GM11168 (cell line): Measurements from ENCODE around the gene SYT15.
"Not testable (repeated sequence)": the region's sequence is repeated elsewhere in the genome, so short reads cannot be mapped to it uniquely, and the experiment has no call there.

Experiments used
- in situ Hi-C: fragments of 300-500 bp; cut with MboI; formaldehyde crosslinking; loops from one replicate; pipeline ENCODE4 v1.12.0; 2022; ENCODE audit warnings: low sequenced_read_pairs; ENCODE audit not compliant: unreplicated experiment

The SYT15 gene

DNA sequence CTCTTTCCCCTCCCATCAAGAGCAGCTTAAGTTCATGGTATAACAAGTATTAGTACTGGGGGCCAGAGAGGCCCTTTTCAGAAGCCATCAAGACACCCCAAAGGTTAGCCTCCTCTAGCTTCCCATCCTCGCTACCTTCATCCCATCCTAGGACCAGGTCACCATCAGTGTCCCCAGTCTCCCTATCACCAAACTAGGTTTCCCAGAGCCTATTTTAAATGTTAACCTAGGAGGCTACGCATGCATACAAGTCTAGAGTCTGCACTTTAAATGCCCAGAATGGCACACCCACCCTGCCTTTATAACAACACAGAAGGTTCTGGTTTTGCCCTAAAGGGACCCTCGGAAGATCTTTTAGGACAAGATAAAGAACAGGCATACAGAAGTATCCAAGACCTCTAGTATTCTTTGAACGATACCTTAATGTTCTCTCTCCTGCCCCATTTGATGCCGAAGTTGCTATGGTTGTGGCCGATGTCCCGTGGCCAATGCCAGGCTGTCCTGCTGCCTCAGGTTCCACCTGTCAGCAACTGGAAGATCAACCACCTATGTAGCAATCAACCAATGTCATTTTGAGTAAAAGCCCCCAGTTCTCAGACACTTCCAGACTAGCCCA, 24.7 kb upstream of the SYT15 start:
- in situ Hi-C loops, result loop anchor here (25.0 kb wide), 1 partner anchor 242 kb away; no protein-coding TSS in a partner anchor

DNA sequence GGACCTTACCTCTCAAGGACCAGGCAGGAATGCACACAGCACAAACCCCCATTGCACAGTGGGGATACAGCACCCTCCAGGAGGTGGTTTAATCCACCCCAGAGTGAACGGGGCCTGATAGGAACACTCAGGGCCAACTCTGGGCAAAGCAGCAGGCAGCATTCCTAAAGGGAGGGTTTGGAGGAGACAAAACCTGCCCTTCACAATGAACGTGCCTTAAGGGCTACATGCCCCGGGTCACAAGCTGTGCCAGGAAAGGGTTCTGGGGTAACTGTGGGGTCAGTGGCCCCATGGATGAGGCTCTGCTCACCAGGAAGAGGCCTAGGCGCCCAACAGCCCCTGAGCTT, 23.6 kb upstream of the SYT15 start:
- in situ Hi-C loops, result loop anchor here (25.0 kb wide), 1 partner anchor 243 kb away; no protein-coding TSS in a partner anchor

DNA sequence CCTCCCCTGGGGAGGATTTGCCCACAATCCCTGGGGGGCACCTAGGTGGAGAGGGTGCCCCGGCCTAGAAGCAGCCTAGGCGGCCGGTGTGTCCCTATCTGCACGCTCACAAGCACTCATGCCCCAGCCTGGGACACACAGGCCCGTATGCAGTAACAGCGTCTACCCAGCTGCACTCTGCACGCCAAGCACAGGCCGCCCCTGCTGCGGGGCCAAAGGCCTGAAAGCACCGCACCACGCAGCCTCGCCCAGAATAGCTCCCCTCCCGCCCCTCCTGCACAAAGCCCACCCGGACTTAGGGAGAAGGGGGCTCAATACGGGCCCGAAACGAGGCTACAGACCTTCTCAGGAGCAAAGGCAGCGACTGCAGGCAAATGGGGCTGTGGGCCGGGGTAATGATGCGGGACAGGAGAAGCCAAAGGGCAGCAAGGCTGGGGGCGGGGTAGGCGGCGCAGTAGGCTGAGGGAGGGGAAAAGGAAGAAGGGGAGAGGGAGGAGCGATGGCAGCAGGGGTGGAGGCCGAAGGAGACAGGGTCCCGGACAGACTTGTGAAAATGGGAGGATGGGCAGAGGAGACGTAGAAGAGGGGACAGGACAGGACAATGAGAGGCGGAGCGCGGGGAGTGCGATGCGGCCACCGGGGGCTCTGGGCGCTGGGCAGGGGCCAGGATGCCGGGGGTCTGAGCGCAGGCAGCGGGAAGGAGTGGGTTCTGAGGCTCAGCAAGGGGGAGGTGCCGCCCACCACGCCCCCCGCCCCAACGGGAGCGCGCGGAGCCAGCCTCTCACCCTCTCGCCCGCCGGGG, 23.0 kb upstream of the SYT15 start:
- in situ Hi-C loops, result loop anchor here (25.0 kb wide), 1 partner anchor 244 kb away; no protein-coding TSS in a partner anchor

DNA sequence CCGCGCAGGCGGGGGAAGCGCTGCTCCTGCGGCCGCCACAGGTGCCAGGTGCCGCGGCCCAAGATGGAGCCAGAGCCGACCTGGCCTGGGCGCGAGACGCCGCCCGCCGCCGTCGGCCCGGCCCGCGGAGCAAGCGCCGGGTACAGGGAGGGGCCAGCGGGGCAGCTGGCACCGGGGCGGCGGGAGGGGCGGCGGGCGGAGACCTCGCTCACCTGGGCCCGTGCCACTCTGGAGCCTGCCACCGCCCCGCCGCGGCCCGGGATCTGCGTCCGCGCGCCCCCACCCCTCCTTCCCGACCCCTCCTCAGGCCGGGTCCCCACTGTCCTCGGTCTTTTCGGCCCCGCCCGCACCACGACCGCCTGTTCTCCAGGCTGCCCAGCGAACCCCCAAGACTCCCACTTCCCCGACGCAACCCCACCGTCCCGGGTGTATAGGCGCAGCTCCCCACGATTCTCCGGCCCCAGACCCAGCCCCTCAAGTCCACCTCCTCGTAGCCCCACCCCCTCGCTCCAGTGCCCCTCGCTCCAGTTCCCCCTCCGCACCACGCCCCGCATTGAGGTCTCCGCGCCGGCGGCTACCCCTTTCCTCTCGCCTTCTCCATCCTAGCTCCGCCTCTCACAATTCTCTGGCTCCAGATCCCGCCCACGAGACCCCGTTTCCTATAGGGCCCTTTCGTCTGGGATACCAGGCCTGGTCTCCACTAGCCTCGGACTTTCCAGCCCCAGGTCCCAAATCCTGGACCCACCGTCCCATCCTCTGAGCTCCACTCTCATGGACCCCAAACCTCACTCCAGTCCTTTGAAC, 22.2 kb upstream of the SYT15 start, which contains the start of gene GPRIN2:
TSS of gene GPRIN2 (minus strand) at position 144 of the 804 bp plus-strand sequence. CDS start 5,922 bp downstream, outside the sequence.
- in situ Hi-C loops, result loop anchor here (25.0 kb wide), 1 partner anchor 244 kb away; no protein-coding TSS in a partner anchor

DNA sequence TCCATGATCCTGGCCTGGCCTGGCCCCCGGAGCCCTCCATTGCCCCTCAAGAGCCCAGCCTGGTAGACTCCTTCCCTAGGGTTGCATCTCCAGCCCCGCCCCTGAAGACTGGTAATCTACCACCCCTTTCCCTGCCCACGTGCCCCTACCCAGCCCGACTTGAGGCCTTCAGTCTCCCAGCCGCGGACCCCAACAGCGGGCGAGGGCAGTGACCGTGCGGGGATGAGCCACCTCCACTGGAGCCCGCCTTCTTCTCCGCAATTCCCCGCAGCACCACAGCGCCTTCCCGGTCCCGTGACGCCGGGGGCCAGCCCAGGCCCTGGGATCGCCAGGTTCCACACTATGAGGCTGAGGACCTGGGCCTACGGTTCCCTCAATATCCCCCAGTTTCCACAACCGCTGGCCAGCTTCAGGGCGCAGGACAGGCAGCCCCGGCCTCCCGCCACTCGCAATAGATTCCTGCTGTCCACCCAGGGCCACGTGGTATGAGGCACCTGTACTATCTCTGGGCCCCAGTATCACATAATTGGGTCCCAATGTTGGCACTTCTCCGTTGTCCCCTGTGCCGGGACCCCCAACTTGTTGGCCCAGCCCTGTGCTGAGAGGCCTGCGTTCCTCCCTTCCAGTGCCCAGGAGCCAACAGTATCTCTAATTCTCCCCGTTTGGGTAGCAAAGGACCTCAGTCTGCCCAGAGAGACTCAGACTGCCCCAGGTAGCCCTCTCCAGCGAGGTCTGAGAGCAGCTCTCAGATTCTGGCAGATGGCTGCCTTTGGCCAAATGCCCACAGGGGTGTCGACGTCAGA, 21.4 kb upstream of the SYT15 start:
- in situ Hi-C loops, result loop anchor here (25.0 kb wide), 1 partner anchor 245 kb away; no protein-coding TSS in a partner anchor

DNA sequence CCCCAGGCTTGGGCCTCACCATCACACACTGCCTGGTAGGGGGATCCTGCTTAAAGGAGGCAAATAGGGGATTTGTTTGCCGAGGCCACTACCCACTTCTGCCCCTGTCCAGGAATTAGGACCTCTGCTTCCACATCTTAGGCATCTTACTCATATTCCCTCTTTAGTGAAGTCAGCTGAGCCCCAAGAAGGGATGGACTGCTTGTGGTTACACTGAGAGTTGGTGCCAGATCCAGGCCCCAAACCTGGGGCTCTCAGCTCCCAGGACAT, 20.9 kb upstream of the SYT15 start:
- in situ Hi-C loops, result loop anchor here (25.0 kb wide), 1 partner anchor 246 kb away; no protein-coding TSS in a partner anchor

DNA sequence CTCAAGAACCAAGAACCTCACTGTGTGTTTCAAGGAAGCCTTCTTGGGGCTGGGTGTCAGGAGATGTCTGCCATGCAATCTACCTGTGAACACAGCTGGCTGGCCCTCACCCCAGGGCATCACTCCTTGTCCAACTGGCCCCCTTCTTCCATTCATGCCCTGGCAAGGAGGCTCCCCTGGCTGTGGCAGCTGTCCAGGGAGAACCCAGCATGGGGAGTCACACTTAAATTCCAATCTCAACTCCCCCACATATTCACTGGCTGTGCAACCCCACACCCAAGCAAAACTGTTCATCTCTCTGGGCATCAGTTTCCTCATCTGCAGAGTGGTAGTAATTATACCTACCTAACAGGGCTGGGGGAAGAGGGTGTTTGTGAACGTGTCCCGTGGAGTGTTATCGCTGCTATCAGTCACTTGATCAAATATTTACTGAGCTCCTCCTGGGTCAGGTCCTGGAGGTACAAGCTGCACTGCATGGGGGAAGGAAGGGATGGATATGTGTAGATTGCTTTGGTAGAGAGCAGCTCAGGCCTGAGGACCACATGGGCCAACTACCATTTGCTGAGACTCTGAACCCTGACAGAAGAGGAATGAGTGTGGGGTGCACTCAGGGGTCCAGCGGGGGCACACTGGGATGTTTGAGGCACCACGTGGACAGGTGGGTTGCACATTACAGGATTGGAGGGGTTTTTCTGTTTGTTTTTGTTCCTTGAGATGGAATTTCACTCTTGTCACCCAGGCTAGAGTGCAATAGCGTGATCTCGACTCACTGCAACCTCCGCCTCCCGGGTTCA, 20.3 kb upstream of the SYT15 start:
- in situ Hi-C loops, result loop anchor here (25.0 kb wide), 1 partner anchor 246 kb away; no protein-coding TSS in a partner anchor

DNA sequence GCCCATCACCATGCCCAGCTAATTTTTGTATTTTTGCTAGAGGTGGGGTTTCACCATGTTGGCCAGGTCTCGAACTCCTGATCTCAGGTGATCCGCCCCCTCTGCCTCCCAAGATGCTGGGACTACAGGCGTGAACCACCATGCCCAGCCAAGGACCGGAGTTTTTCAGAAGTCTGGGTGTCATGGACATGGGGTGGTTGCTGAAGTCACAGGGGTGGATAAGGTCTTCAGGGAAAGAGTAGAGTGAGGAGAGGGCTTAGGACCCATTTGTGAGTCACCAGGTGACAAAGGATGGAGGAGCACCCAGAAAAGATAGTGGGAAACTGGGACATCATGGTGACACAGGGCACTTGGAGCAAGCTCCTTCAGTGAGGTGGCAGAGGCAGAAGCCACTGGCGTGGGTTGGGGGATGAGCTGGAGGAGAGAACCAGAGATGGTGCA, 19.7 kb upstream of the SYT15 start:
- in situ Hi-C loops, result loop anchor here (25.0 kb wide), 1 partner anchor 247 kb away; no protein-coding TSS in a partner anchor

DNA sequence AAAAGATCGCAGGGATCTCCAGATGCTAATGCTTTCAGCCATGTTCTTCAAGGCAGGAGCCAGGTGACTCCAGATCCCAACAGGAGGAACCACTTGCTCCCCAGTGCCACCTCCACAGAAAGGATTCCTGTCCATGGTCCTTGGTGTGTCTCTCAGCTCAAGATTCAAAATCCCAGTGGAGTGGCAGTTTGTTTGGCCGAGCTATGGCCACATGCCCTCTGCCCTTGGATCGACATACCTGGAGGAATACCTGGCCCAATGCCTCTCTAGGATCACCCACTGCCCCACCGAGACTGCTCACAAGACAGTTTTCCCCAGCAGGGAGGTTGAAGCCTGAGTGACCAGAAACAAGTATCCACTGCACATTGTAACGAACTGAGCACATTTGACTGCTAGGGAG, 18.5 kb upstream of the SYT15 start:
- in situ Hi-C loops, result loop anchor here (10.0 to 25.0 kb wide), 2 partner anchors 248 to 1214 kb away; no protein-coding TSS in a partner anchor

DNA sequence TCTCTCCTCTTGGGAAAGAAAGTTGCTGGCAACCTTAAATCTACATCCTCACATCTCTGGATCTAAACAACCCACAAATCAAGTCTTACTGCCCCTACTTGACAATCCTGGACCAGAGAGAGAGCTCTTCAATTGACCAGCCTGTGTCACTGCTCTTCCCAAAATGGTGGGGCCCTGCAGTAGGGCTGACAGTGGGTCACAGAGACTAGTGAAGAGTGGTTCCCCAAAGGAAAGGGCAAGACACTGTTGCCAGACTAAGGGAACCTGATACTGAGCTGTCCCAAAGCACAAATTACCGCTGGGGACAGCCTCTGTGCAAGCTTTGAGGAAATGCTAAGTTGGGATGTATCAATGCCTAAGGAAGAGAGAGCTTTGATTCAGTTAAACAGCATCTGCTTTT, 18.0 kb upstream of the SYT15 start:
- in situ Hi-C loops, result loop anchor here (10.0 to 25.0 kb wide), 2 partner anchors 249 to 1214 kb away; no protein-coding TSS in a partner anchor

DNA sequence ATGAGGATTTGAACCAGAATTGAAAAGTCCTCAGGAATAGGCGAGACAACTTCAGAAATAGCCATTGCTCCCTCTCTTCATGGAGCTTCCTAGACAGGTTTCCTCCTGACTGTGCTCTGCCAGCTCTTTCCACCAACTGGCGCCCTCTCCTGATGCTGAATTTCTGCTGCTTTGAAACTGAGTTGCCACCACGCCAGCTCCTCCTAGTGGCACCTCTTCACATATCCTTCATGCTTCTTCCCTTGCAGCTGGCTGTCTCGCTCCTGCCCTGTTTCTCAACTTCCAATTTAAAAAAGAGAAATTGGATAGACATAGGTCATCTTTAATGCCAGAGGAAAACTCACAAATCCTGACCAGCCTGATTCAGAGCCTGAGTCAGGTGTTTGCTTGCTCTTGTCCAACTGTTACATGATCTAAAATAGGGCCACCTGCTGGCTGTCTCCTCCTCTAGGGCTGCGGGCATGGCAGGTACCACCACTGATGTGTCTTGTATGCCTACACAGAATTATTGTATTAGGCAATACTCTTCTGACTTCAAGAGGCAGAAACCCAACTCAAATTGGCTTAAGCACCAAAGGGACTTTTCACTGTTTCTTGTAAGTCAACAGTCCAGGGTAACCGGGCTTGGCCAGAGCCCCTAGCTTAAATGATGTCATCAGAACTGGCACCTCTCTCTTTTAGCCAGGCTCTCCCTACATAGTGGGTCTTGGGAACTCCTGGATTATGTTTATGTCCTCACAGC, 13.2 kb upstream of the SYT15 start:
- in situ Hi-C loops, result loop anchor here (10.0 to 25.0 kb wide), 2 partner anchors 253 to 1209 kb away; no protein-coding TSS in a partner anchor

DNA sequence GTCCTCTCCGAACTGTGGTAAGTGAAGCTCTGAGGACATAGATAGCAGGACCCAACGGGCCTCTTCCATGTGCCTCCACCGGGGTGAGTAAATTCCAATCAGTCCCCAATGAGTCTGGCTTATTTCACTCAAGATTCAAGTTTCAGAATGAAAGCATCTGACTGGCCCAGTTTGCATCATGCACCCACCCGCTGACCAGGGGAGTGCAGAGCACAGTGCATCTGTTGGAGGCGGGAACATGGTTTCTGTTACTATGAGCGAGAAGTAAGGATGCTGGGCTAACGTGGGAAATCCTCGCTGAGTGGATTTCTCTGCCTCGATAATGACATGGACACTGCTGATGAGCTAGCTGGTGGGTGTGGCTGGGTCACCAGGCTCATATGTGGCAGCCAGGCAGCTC, 11.8 kb upstream of the SYT15 start:
- in situ Hi-C loops, result loop anchor here (10.0 to 25.0 kb wide), 2 partner anchors 255 to 1208 kb away; no protein-coding TSS in a partner anchor

DNA sequence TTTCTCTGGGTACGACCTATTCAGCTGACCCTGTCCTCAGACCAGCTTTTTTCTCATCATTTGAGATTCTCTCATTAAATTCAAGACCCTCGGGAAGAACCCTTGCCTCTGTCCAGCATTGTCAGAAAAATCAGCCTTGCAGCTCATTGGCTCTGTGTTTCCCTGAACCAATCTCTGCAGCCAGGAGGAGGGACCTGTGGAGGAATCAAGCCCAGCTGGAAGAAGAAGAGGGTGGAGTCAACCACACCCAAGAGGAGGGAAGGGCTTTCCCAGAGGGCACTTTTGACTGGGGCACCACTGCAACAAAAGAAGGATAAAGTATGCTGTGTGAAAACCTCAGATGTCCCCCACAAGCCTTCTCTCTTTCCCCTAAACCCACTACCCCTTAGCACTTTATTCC, 8.3 kb upstream of the SYT15 start:
- in situ Hi-C loops, result loop anchor here (25.0 kb wide), 1 partner anchor 258 kb away; no protein-coding TSS in a partner anchor

DNA sequence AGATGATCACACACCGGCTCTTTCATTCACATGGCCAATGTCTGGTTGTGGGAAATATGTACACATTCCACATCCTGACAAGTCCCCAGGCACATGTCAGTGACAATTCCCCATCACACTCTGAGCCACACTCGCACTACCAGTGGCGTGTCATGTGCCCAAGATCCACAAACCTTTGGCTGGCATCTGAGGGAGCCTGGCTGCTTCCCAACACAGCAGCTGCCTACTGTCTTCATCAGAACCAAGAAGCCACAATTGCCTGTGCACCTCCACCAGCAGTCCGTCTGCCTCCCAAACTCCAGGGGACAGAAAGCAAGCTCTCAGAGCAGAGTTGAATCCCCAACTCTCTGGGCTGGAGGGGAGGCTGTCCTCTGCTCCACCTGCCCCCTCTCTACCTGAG, 6.2 kb upstream of the SYT15 start:
- in situ Hi-C loops, result loop anchor here (25.0 kb wide), 1 partner anchor 260 kb away; no protein-coding TSS in a partner anchor

DNA sequence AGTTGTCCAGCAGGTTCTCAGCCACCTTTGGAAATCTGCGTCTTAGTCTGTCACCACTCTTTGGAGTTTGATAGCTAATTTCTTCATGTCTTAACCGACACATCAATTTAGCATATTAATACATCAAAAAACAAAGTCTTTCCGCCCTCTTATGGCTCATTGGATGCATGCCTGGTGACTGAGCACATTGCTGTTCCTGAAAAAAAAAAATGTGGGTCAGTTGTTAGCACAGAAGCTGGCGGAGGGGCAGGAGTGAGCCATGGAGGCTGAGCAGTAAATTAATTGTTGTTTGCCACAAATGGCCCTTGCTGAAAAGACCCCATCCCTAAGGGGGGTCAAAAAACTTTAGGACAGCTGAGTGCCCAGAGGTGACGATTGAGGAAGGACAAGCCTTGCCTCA, 5.6 kb upstream of the SYT15 start:
- in situ Hi-C loops, result loop anchor here (25.0 kb wide), 1 partner anchor 261 kb away; no protein-coding TSS in a partner anchor

DNA sequence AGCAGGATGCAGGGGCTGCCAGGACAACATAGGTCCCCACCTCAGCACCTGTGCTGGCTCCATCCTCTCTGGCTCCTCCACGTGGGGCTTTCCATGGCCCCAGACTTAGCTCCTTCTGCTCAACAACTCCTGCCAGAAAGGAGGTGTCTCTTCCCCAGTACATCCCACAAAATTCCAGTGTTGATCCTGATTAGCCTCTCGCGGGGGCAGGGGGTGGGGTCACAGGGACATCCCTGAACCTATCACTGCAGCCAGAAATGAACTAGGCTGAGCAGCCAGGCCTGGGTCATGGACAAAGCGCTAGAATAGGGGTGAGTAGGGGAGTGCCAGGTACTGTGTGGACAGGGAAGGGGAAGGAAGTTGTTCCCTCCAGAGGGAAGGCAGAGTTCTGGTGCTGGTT, 5.0 kb upstream of the SYT15 start:
- in situ Hi-C loops, result loop anchor here (25.0 kb wide), 1 partner anchor 262 kb away; no protein-coding TSS in a partner anchor

DNA sequence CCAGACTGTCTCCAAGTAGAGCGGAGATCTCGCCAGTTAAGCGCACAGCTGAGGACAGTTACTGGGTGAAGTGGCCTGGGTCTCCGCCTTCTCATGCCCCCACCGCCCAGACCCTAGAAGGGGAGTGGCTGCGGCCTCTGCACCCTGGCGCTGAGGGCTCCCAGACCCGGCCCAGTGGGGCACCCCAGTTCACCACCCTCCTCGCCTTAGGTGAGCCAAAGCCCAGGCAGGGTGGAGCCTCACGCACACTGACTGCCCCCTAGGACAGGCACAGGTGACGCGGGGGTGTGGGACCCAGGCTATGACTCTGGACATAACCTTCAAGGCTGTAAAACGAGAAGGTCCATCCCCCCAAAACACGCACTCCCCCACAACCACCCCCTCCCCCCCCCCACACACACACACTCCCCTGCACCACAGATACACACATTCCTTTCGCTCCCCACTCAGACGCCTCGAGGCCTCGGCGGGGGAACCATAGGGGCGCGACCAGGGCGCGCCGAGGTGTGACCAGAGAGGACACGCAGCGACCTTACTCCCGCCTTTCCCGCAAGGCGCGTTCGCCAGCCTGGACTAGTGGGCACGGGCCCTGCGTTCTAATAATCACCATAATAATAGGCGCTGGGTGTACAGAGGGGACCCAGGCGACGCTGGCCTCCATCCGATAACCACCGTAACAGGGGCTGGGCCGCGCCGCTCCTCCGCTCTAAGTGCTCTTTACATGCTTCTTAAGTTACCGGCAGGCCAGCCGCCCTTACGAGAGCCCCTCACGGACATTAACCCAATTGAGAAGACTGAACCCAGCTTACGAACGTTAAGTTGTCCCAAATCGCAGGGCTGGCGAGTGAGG, 1.1 kb upstream of the SYT15 start:
- in situ Hi-C loops, result not testable (repeated sequence)
